Measurements from ENCODE around the gene PARD6B. TPM values are rescaled to one million over a fixed set of nuclear protein-coding genes. Genes with fewer than 3 reads are reported as not detected.

Gene PARD6B
- total and polyA plus RNA-seq, 3 experiments from 2014 or later = 0.72 to 5.6 (median 5.5) TPM

- POLR2A ChIA-PET = no interaction called here
- H3K27me3 ChIP-seq (ENCODE audit: insufficient read depth, low read length, poor library complexity, severe bottlenecking) = no peaks in the 10 kb centered on the region
Observed at GRCh38 chr20:50717974-50718761, 13.2 kb upstream of the PARD6B start.

GRCh38 chr20:50719328-50719727 lies 12.1 kb upstream of the PARD6B start:
- Mint-ChIP-seq H3K36me3 (peaks cover 0 to 3% (median 0%) of the 10 kb centered on the region in 3 donors), H3K27me3 (peaks cover 1 to 15% of the 10 kb centered on the region in 2 donors), H3K27ac (no peak overlapping the region), H3K9me3 (no peaks in the 10 kb centered on the region), H3K4me1 (no peaks in the 10 kb centered on the region), H3K4me3 (no peak overlapping the region)
- Histone ChIP-seq H3K36me3 (ENCODE audit: insufficient read depth, low read length) (no peaks in the 10 kb centered on the region), H3K4me1 (ENCODE audit: insufficient read depth, low read length) (no peaks in the 10 kb centered on the region), H3K27me3 (ENCODE audit: insufficient read depth, low read length, poor library complexity, severe bottlenecking) (no peaks in the 10 kb centered on the region), H3K27ac (ENCODE audit: low read depth, low read length) (no peak overlapping the region), H3K4me3 (ENCODE audit: low read length) (no peak overlapping the region), H3K9me3 (ENCODE audit: low read length) (no peaks in the 10 kb centered on the region)
- CTCF ChIA-PET = interaction anchor here (0.7 kb wide), 1 partner anchor 750 kb away, joined by 3 read pairs; no protein-coding TSS in a partner anchor
- no peak for DNase-seq
- POLR2A ChIA-PET = no interaction called here

More at GRCh38 chr20:50717974-50718761, 13.2 kb upstream of the PARD6B start:
- Mint-ChIP-seq H3K4me3 (no peak overlapping the region), H3K9me3 (no peaks in the 10 kb centered on the region), H3K36me3 (peaks cover 0 to 2% (median 0%) of the 10 kb centered on the region in 3 donors), H3K4me1 (no peaks in the 10 kb centered on the region), H3K27ac (no peak overlapping the region), H3K27me3 (peaks cover 4 to 23% of the 10 kb centered on the region in 2 donors)
- H3K4me1 ChIP-seq (ENCODE audit: insufficient read depth, low read length) = no peaks in the 10 kb centered on the region
- no peak for DNase-seq
- H3K27ac ChIP-seq (ENCODE audit: low read depth, low read length) = no peak overlapping the region
- no peaks in the 10 kb centered on the region for H3K9me3 ChIP-seq (ENCODE audit: low read length)
- H3K36me3 ChIP-seq (ENCODE audit: insufficient read depth, low read length) = no peaks in the 10 kb centered on the region
- H3K4me3 ChIP-seq (ENCODE audit: low read length) = no peak overlapping the region
- CTCF ChIA-PET = no interaction called here

GRCh38 chr20:50720026-50720425 lies 11.4 kb upstream of the PARD6B start:
- Histone ChIP-seq H3K9me3 (ENCODE audit: low read length) (no peaks in the 10 kb centered on the region), H3K4me3 (ENCODE audit: low read length) (no peak overlapping the region), H3K36me3 (ENCODE audit: insufficient read depth, low read length) (no peaks in the 10 kb centered on the region), H3K27me3 (ENCODE audit: insufficient read depth, low read length, poor library complexity, severe bottlenecking) (no peaks in the 10 kb centered on the region), H3K4me1 (ENCODE audit: insufficient read depth, low read length) (no peaks in the 10 kb centered on the region), H3K27ac (ENCODE audit: low read depth, low read length) (no peak overlapping the region)
- Mint-ChIP-seq H3K36me3 (peaks cover 0 to 3% (median 0%) of the 10 kb centered on the region in 3 donors), H3K9me3 (no peaks in the 10 kb centered on the region), H3K4me1 (no peaks in the 10 kb centered on the region), H3K27ac (peak overlapping the region in 1 of 8 donors; percentile 26), H3K4me3 (no peak overlapping the region), H3K27me3 (peaks cover 1 to 15% of the 10 kb centered on the region in 2 donors)
- CTCF ChIA-PET = no interaction called here
- POLR2A ChIA-PET = no interaction called here
- DNase-seq = no peak

GRCh38 chr20:50720582-50720981 lies 10.8 kb upstream of the PARD6B start:
- peaks cover 0 to 3% (median 0%) of the 10 kb centered on the region in 3 donors for H3K36me3 Mint-ChIP-seq
- Histone ChIP-seq H3K36me3 (ENCODE audit: insufficient read depth, low read length) (no peaks in the 10 kb centered on the region), H3K27me3 (ENCODE audit: insufficient read depth, low read length, poor library complexity, severe bottlenecking) (no peaks in the 10 kb centered on the region), H3K9me3 (ENCODE audit: low read length) (no peaks in the 10 kb centered on the region), H3K27ac (ENCODE audit: low read depth, low read length) (no peak overlapping the region), H3K4me3 (ENCODE audit: low read length) (no peak overlapping the region), H3K4me1 (ENCODE audit: insufficient read depth, low read length) (no peaks in the 10 kb centered on the region)
- ChIA-PET POLR2A (interaction anchor here (0.6 kb wide), 2 partner anchors 529 to 568 kb away, joined by 3 to 4 read pairs; no protein-coding TSS in a partner anchor), CTCF (no interaction called here)
- H3K4me3 Mint-ChIP-seq = no peak overlapping the region
- H3K27me3 Mint-ChIP-seq = peaks cover 1 to 15% of the 10 kb centered on the region in 2 donors
- no peak overlapping the region for H3K27ac Mint-ChIP-seq
- H3K9me3 Mint-ChIP-seq = no peaks in the 10 kb centered on the region
- DNase-seq = no peak
- no peaks in the 10 kb centered on the region for H3K4me1 Mint-ChIP-seq

GRCh38 chr20:50721881-50722281 lies 9.5 kb upstream of the PARD6B start:
- ChIA-PET CTCF (no interaction called here), POLR2A (no interaction called here)
- Mint-ChIP-seq H3K4me1 (no peaks in the 10 kb centered on the region), H3K36me3 (peaks cover 0 to 3% (median 0%) of the 10 kb centered on the region in 3 donors), H3K4me3 (no peak overlapping the region), H3K27me3 (peaks cover 1 to 16% of the 10 kb centered on the region in 2 donors), H3K27ac (no peak overlapping the region), H3K9me3 (no peaks in the 10 kb centered on the region)
- Histone ChIP-seq H3K36me3 (ENCODE audit: insufficient read depth, low read length) (no peaks in the 10 kb centered on the region), H3K4me1 (ENCODE audit: insufficient read depth, low read length) (no peaks in the 10 kb centered on the region), H3K27ac (ENCODE audit: low read depth, low read length) (no peak overlapping the region), H3K9me3 (ENCODE audit: low read length) (no peaks in the 10 kb centered on the region), H3K27me3 (ENCODE audit: insufficient read depth, low read length, poor library complexity, severe bottlenecking) (no peaks in the 10 kb centered on the region), H3K4me3 (ENCODE audit: low read length) (no peak overlapping the region)
- DNase-seq = no peak

- Mint-ChIP-seq H3K27ac (no peak overlapping the region), H3K9me3 (no peaks in the 10 kb centered on the region), H3K36me3 (peaks cover 0 to 3% (median 0%) of the 10 kb centered on the region in 3 donors), H3K27me3 (peaks cover 1 to 17% of the 10 kb centered on the region in 2 donors), H3K4me1 (no peaks in the 10 kb centered on the region), H3K4me3 (no peak overlapping the region)
- Histone ChIP-seq H3K27ac (ENCODE audit: low read depth, low read length) (no peak overlapping the region), H3K9me3 (ENCODE audit: low read length) (no peaks in the 10 kb centered on the region), H3K27me3 (ENCODE audit: insufficient read depth, low read length, poor library complexity, severe bottlenecking) (no peaks in the 10 kb centered on the region), H3K4me3 (ENCODE audit: low read length) (no peak overlapping the region), H3K4me1 (ENCODE audit: insufficient read depth, low read length) (no peaks in the 10 kb centered on the region), H3K36me3 (ENCODE audit: insufficient read depth, low read length) (no peaks in the 10 kb centered on the region)
- ChIA-PET CTCF (no interaction called here), POLR2A (no interaction called here)
- DNase-seq = no peak
Observed at GRCh38 chr20:50722424-50723155, 8.8 kb upstream of the PARD6B start.

- ChIA-PET POLR2A (no interaction called here), CTCF (no interaction called here)
- no peak overlapping the region for H3K4me3 Mint-ChIP-seq
- H3K27me3 Mint-ChIP-seq = peaks cover 4 to 8% of the 10 kb centered on the region in 2 donors
- Histone ChIP-seq H3K36me3 (ENCODE audit: insufficient read depth, low read length) (no peaks in the 10 kb centered on the region), H3K9me3 (ENCODE audit: low read length) (no peaks in the 10 kb centered on the region), H3K27me3 (ENCODE audit: insufficient read depth, low read length, poor library complexity, severe bottlenecking) (no peaks in the 10 kb centered on the region), H3K4me3 (ENCODE audit: low read length) (no peak overlapping the region), H3K4me1 (ENCODE audit: insufficient read depth, low read length) (no peaks in the 10 kb centered on the region), H3K27ac (ENCODE audit: low read depth, low read length) (no peak overlapping the region)
- no peaks in the 10 kb centered on the region for H3K9me3 Mint-ChIP-seq
- peaks cover 0 to 3% (median 0%) of the 10 kb centered on the region in 3 donors for H3K36me3 Mint-ChIP-seq
- no peak overlapping the region for H3K27ac Mint-ChIP-seq
- DNase-seq = no peak
- no peaks in the 10 kb centered on the region for H3K4me1 Mint-ChIP-seq
Observed at GRCh38 chr20:50723672-50724071, 7.7 kb upstream of the PARD6B start.

- DNase-seq = no peak
Observed at GRCh38 chr20:50724112-50724725, 7.2 kb upstream of the PARD6B start.

More at GRCh38 chr20:50724112-50724725, 7.2 kb upstream of the PARD6B start:
- peaks cover 4 to 8% of the 10 kb centered on the region in 2 donors for H3K27me3 Mint-ChIP-seq
- H3K27ac Mint-ChIP-seq = no peak overlapping the region
- H3K27ac ChIP-seq (ENCODE audit: low read depth, low read length) = no peak overlapping the region
- peaks cover 0 to 3% (median 0%) of the 10 kb centered on the region in 3 donors for H3K36me3 Mint-ChIP-seq
- H3K36me3 ChIP-seq (ENCODE audit: insufficient read depth, low read length) = no peaks in the 10 kb centered on the region
- H3K4me3 ChIP-seq (ENCODE audit: low read length) = no peak overlapping the region
- no peak overlapping the region for H3K4me3 Mint-ChIP-seq
- H3K4me1 Mint-ChIP-seq = no peaks in the 10 kb centered on the region
- H3K9me3 Mint-ChIP-seq = no peaks in the 10 kb centered on the region
- H3K9me3 ChIP-seq (ENCODE audit: low read length) = no peaks in the 10 kb centered on the region
- no peaks in the 10 kb centered on the region for H3K27me3 ChIP-seq (ENCODE audit: insufficient read depth, low read length, poor library complexity, severe bottlenecking)
- POLR2A ChIA-PET = no interaction called here
- no peaks in the 10 kb centered on the region for H3K4me1 ChIP-seq (ENCODE audit: insufficient read depth, low read length)
- CTCF ChIA-PET = interaction anchor here (1.4 kb wide), 1 partner anchor 25 kb away, joined by 4 read pairs; no protein-coding TSS in a partner anchor
